SH-SY5Y (cell line): Measurements from ENCODE around the gene ETV5.

Source experiments
- GATA2 ChIP-seq: IDR thresholded peaks from 2 replicates; pipeline ENCODE4 v1.6.1; 2011; ENCODE audit warnings: mild to moderate bottlenecking, low read depth, low read length
- GATA3 ChIP-seq: IDR thresholded peaks from 2 replicates; pipeline ENCODE4 v1.6.1; 2011; ENCODE audit warnings: low read depth, mild to moderate bottlenecking, low read length, moderate library complexity

GRCh38 chr3:186115239-186115996 lies 6.5 kb upstream of the ETV5 start:
- TF ChIP-seq GATA3 (no peak), GATA2 (no peak)
